ENCODE data around the gene IL20. TPM values are rescaled to one million over a fixed set of nuclear protein-coding genes. Genes with fewer than 3 reads are reported as not detected.

IL20 gene
- total and polyA plus RNA-seq, 2 experiments from 2014 or later: not detected

DNA sequence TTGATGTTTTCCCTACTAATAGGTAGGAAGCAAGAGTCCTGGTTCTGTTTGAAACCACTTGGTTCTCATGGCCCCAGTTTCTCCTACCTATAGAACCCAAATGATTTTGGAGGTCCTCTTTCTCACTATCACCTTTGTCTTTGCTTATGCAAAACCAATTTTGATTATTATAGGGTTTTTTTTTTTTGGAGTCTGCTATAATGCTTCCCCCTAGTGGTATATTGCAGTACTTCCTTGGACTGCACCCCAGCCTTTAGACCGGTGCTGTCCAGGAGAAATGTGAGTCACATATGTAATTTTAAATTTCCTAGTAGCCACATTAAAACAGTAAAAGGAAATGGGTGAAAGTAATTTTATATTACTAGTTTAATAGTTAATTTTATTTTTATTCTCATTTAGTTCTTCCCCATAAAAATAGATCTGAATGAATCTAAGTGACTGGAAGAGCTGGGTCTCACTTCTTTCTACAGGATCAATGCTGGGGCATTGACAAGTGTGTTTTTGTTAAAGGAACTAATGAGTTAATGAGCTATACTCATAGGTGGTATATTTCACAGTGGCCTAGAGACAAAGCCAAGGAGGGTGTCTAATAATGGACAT, 45.7 kb downstream of the IL20 start:
- H3K4me3 ChIP-seq: no peak overlapping the region
- H2AFZ ChIP-seq: no peak overlapping the region
- H3K9ac ChIP-seq: no peak overlapping the region
- no peak for TF ChIP-seq EZH2phosphoT487 (IDR thresholded peaks at IDR 0.05; ENCODE audit: insufficient read depth, low read depth)
- TF ChIP-seq EZH2 (IDR thresholded peaks at IDR 0.05; ENCODE audit: insufficient read depth, poor library complexity, severe bottlenecking): no peak
- no peak overlapping the region for H3K27ac ChIP-seq
- no peaks in the 10 kb centered on the region for H3K9me3 ChIP-seq (ENCODE audit: low read depth)
- H4K20me1 ChIP-seq (ENCODE audit: insufficient read depth): no peaks in the 10 kb centered on the region
- no peaks in the 10 kb centered on the region; the same call in 1 of the 2 replicates for H3K4me1 ChIP-seq (ENCODE audit: insufficient read depth)
- H3K4me2 ChIP-seq (ENCODE audit: unreplicated experiment): no peak overlapping the region
- no peaks in the 10 kb centered on the region for H3K79me2 ChIP-seq (ENCODE audit: insufficient read depth)
- WGBS, 2 experiments (ENCODE audit: low coverage in 1 of 2, low lambda C conversion rate in 2 of 2, missing lambda C conversion rate in 2 of 2): 0 to 3% methylated on average over 1 of the region's 1 CpG
- peaks cover 7% of the 10 kb centered on the region; the same call in 1 of the 2 replicates for H3K27me3 ChIP-seq (replicated peaks; ENCODE audit: insufficient read depth)
- in situ Hi-C loops (cut with MboI): loop anchor here (5.0 kb wide), 1 partner anchor 174 kb away; no protein-coding TSS in a partner anchor
- no peaks in the 10 kb centered on the region for H3K9me2 ChIP-seq (ENCODE audit: insufficient read depth)
- peak; percentile 81 for DNase-seq
- no peaks in the 10 kb centered on the region for H3K36me3 ChIP-seq (ENCODE audit: low read depth)
- H3F3A ChIP-seq (ENCODE audit: insufficient read depth): peaks cover 12% of the 10 kb centered on the region; the same call in 1 of the 2 replicates

DNA sequence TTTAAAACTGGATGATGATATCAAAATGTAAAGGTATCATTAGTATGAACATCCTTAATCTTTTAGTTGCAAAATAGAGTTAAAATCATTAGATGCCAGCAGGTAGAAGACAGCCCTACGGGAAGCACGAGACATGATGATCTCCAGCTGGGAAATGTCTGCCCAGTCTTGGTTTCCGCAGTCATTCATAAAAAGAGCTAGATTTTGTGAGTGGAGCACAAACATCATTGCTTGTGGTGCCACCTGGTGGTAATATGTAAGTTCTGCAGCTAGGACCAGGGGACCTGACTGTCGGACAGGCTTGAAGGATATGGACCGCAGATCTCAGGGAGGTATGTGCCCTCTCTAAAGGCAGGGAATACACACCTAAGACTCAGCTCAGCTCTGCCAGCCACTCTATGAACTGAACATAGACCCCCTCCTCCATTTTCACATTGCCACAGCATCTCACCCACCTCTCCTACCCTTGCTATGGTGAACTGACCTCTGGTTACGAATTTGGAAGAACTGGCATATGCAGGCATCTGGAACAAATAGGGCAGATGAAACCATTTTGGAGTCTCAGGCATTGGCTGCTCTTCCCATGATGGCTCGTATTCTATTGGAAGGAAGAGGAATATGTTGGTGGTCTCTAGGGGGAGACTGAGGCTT, 47.1 kb downstream of the IL20 start:
- in situ Hi-C loops (cut with MboI): loop anchor here (5.0 kb wide), 1 partner anchor 175 kb away; no protein-coding TSS in a partner anchor
- no peaks in the 10 kb centered on the region for H3K9me2 ChIP-seq (ENCODE audit: insufficient read depth)
- H4K20me1 ChIP-seq (ENCODE audit: insufficient read depth): no peaks in the 10 kb centered on the region
- TF ChIP-seq EZH2phosphoT487 (IDR thresholded peaks at IDR 0.05; ENCODE audit: insufficient read depth, low read depth) (no peak), EZH2 (IDR thresholded peaks at IDR 0.05; ENCODE audit: insufficient read depth, poor library complexity, severe bottlenecking) (no peak)
- peaks cover 8% of the 10 kb centered on the region; the same call in 1 of the 2 replicates for H3F3A ChIP-seq (ENCODE audit: insufficient read depth)
- peak; percentile 84 for DNase-seq
- no peaks in the 10 kb centered on the region for H3K79me2 ChIP-seq (ENCODE audit: insufficient read depth)
- H3K9me3 ChIP-seq (ENCODE audit: low read depth): no peaks in the 10 kb centered on the region
- H3K4me1 ChIP-seq (ENCODE audit: insufficient read depth): no peaks in the 10 kb centered on the region; the same call in 1 of the 2 replicates
- H2AFZ ChIP-seq: no peak overlapping the region
- H3K4me2 ChIP-seq (ENCODE audit: unreplicated experiment): no peak overlapping the region
- no peaks in the 10 kb centered on the region for H3K36me3 ChIP-seq (ENCODE audit: low read depth)
- 18 to 21% methylated on average over 7 of the region's 7 CpGs for WGBS, 2 experiments (ENCODE audit: low coverage in 1 of 2, low lambda C conversion rate in 2 of 2, missing lambda C conversion rate in 2 of 2)
- H3K27me3 ChIP-seq (replicated peaks; ENCODE audit: insufficient read depth): peaks cover 7% of the 10 kb centered on the region; the same call in 1 of the 2 replicates
- no peak overlapping the region for H3K4me3 ChIP-seq
- H3K9ac ChIP-seq: no peak overlapping the region
- H3K27ac ChIP-seq: no peak overlapping the region

DNA sequence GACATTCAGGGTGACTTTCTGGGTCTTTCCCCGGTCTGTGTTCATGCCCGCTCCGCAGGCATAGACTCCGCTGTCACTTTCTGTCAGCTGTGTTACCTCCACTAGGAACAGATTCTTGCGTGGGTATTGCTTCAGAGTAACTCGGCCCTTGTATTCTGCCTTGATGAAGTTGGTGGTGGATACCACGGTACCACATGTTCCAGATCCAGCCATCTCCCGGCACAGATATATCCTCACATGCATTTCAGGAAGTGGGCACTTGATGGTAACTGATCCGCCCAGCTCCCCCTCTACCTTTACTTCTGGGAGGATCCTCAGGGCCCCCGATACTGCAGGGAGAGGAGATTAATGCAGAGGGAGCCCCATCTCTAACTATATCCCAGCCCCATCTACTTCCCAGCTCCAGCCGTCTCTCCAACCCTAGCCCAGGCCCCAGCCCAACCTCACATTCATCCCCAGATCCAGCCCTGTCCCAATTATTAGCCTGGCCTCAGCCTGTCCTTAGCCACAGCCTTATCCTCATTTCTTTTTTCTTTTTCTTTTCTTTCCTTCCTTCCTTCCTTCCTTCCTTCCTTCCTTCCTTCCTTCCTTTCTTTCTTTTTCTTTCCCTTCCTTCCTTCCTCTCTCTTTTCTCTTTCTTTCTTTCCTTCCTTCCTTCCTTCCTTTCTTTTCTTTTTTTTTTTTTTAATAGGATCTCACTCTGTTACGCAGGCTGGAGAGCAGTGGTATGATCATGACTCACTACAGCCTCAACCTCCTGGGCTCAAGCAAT, 48.5 kb downstream of the IL20 start:
- no peak overlapping the region for H3K4me2 ChIP-seq (ENCODE audit: unreplicated experiment)
- in situ Hi-C loops (cut with MboI): loop anchor here (5.0 kb wide), 1 partner anchor 177 kb away; no protein-coding TSS in a partner anchor
- H3F3A ChIP-seq (ENCODE audit: insufficient read depth): peaks cover 8% of the 10 kb centered on the region; the same call in 1 of the 2 replicates

DNA sequence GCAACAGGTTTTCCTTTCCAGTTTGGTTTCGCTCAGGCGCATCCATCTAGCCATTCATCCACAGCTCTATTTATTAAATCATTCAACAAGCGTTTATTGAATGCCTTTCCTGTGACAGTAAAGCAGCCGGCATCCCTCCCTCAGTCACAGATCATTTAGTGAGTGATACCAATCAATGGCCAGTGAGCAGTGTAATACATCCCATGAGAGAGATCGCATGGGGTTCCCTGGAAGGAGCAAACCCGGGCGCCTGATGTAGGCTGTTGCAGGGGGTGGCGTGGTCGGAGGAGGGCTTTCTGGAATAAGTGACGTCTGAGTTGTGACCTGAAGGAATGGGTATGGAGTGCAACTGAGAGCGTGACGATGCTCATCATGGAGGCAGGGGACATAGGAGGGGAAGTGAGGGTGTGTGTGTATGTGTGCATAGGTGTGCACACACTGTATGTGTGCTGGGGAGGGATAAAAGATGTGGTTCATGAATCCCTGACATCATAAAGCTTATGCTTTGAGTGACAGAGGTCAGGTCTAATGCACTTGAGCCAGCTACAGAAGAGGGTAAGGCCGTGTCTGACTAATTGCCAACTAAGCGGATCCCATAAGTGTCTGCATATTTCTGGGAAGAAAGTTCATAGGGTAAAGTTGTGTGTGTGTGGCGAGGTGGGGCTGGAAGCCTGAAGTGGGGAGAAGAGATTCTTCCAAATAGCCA, 49.8 kb downstream of the IL20 start:
- Histone ChIP-seq H4K20me1 (ENCODE audit: insufficient read depth) (no peaks in the 10 kb centered on the region), H3K9me3 (ENCODE audit: low read depth) (no peaks in the 10 kb centered on the region), H3K27ac (no peak overlapping the region), H3K4me1 (ENCODE audit: insufficient read depth) (no peaks in the 10 kb centered on the region; the same call in 1 of the 2 replicates), H3K4me3 (no peak overlapping the region), H3F3A (ENCODE audit: insufficient read depth) (peaks cover 8% of the 10 kb centered on the region; the same call in 1 of the 2 replicates), H3K27me3 (replicated peaks; ENCODE audit: insufficient read depth) (peaks cover 7% of the 10 kb centered on the region; the same call in 1 of the 2 replicates), H3K9me2 (ENCODE audit: insufficient read depth) (no peaks in the 10 kb centered on the region), H2AFZ (no peak overlapping the region), H3K79me2 (ENCODE audit: insufficient read depth) (no peaks in the 10 kb centered on the region), H3K4me2 (ENCODE audit: unreplicated experiment) (no peak overlapping the region), H3K36me3 (ENCODE audit: low read depth) (no peaks in the 10 kb centered on the region), H3K9ac (no peak overlapping the region)
- TF ChIP-seq EZH2phosphoT487 (IDR thresholded peaks at IDR 0.05; ENCODE audit: insufficient read depth, low read depth): no peak
- TF ChIP-seq EZH2 (IDR thresholded peaks at IDR 0.05; ENCODE audit: insufficient read depth, poor library complexity, severe bottlenecking): no peak
- DNase-seq: no peak
- in situ Hi-C loops (cut with MboI): no loop called here
- WGBS, 2 experiments (ENCODE audit: low coverage in 1 of 2, low lambda C conversion rate in 2 of 2, missing lambda C conversion rate in 2 of 2): 76 to 83% methylated on average over 15 of the region's 15 CpGs

More for the DNA sequence above, 48.5 kb downstream of the IL20 start:
- 80 to 82% methylated on average over 12 of the region's 12 CpGs for WGBS, 2 experiments (ENCODE audit: low coverage in 1 of 2, low lambda C conversion rate in 2 of 2, missing lambda C conversion rate in 2 of 2)
- H3K9me2 ChIP-seq (ENCODE audit: insufficient read depth): no peaks in the 10 kb centered on the region
- H3K36me3 ChIP-seq (ENCODE audit: low read depth): no peaks in the 10 kb centered on the region
- no peak overlapping the region for H2AFZ ChIP-seq
- no peaks in the 10 kb centered on the region; the same call in 1 of the 2 replicates for H3K4me1 ChIP-seq (ENCODE audit: insufficient read depth)
- no peak for DNase-seq
- H3K27ac ChIP-seq: no peak overlapping the region
- H4K20me1 ChIP-seq (ENCODE audit: insufficient read depth): no peaks in the 10 kb centered on the region
- no peak overlapping the region for H3K9ac ChIP-seq
- no peak for TF ChIP-seq EZH2 (IDR thresholded peaks at IDR 0.05; ENCODE audit: insufficient read depth, poor library complexity, severe bottlenecking)
- no peaks in the 10 kb centered on the region for H3K79me2 ChIP-seq (ENCODE audit: insufficient read depth)
- peaks cover 7% of the 10 kb centered on the region; the same call in 1 of the 2 replicates for H3K27me3 ChIP-seq (replicated peaks; ENCODE audit: insufficient read depth)
- H3K9me3 ChIP-seq (ENCODE audit: low read depth): no peaks in the 10 kb centered on the region
- no peak overlapping the region for H3K4me3 ChIP-seq
